PC-3 (cell line): Measurements from ENCODE around the gene NBAS. TPM values are rescaled to one million over a fixed set of nuclear protein-coding genes. Genes with fewer than 3 reads are reported as not detected.

Experiments used
- ATAC-seq: fragments of 200-7000 bp; cut with Tn5 transposase; 2 replicates; pipeline ENCODE4 v1.9.1; 2020; ENCODE audit warnings: mild to moderate bottlenecking, moderate library complexity
- BruUV-seq: library from RNA; stranded (reverse); fragments of 400-500 nt; replicated peaks from 2 replicates; lab custom pipeline; 2021; lab: Mats Ljungman, UMichigan
- CTCF ChIA-PET: fragments of 300-600 bp; sonication (Branson Sonifier 250); formaldehyde crosslinking; loops from one replicate; lab custom pipeline; 2022; ENCODE audit warnings: antibody characterized with exemption; lab: Charles Lee
- POLR2A ChIA-PET: fragments of 300-600 bp; sonication (Branson Sonifier 250); formaldehyde crosslinking; loops from one replicate; lab custom pipeline; 2022; ENCODE audit warnings: antibody characterized with exemption; ENCODE audit not compliant: unreplicated experiment; lab: Charles Lee
- DNase-seq: peaks from one replicate; pipeline ENCODE4 v3.0.0-alpha.2; 2015
- H2AFZ ChIP-seq: fragments of 300-600 bp; sonication (generic); 2 replicates; pipeline ENCODE4 v1.6.0; 2016; ENCODE audit warnings: antibody characterized with exemption, low read length
- H3F3A ChIP-seq: fragments of 300-600 bp; sonication (generic); one replicate; pipeline ENCODE4 v1.6.0; 2017; ENCODE audit warnings: antibody characterized with exemption, low read length, control low read depth, mild to moderate bottlenecking; ENCODE audit not compliant: unreplicated experiment
- H3K27ac ChIP-seq: fragments of 300-600 bp; sonication (generic); 2 replicates; pipeline ENCODE4 v1.5.1; 2016; ENCODE audit warnings: mild to moderate bottlenecking, low read length
- H3K27me3 ChIP-seq: fragments of 300-600 bp; sonication (generic); 2 replicates; pipeline ENCODE4 v1.6.1; 2016; ENCODE audit warnings: low read length, mixed read lengths
- H3K36me3 ChIP-seq: fragments of 300-600 bp; sonication (generic); 2 replicates; pipeline ENCODE4 v1.6.1; 2016; ENCODE audit warnings: low read depth, mixed run types, low read length, mixed read lengths
- H3K4me1 ChIP-seq: fragments of 300-600 bp; sonication (generic); 2 replicates; pipeline ENCODE4 v1.5.1; 2016; ENCODE audit warnings: low read length; ENCODE audit not compliant: insufficient read depth
- H3K4me2 ChIP-seq: fragments of 300-600 bp; sonication (generic); 2 replicates; pipeline ENCODE4 v1.6.0; 2016; ENCODE audit warnings: low read length
- H3K4me3 ChIP-seq: fragments of 300-600 bp; sonication (generic); 2 replicates; pipeline ENCODE4 v1.5.1; 2016; ENCODE audit warnings: mild to moderate bottlenecking, low read length, mixed read lengths
- H3K79me2 ChIP-seq: fragments of 300-600 bp; sonication (generic); 2 replicates; pipeline ENCODE4 v1.6.1; 2017; ENCODE audit warnings: low read length, mixed read lengths
- H3K9ac ChIP-seq: fragments of 300-600 bp; sonication (generic); 2 replicates; pipeline ENCODE4 v1.6.0; 2016; ENCODE audit warnings: mild to moderate bottlenecking, low read length
- H3K9me2 ChIP-seq: fragments of 300-600 bp; sonication (generic); replicated peaks from 2 replicates; pipeline ENCODE4 v1.6.1; 2016; ENCODE audit warnings: mixed run types, low read length, mixed read lengths
- H3K9me3 ChIP-seq: fragments of 300-600 bp; sonication (generic); 2 replicates; pipeline ENCODE4 v1.6.1; 2016; ENCODE audit warnings: low read length, mixed read lengths
- H4K20me1 ChIP-seq: fragments of 300-600 bp; sonication (generic); 2 replicates; pipeline ENCODE4 v1.6.1; 2016; ENCODE audit warnings: low read length, mixed read lengths
- EZH2 ChIP-seq: fragments of 300-600 bp; sonication (generic); IDR thresholded peaks from one replicate; pipeline ENCODE4 v1.6.1; 2017; ENCODE audit warnings: antibody characterized with exemption, mild to moderate bottlenecking, low read length; ENCODE audit not compliant: unreplicated experiment
- EZH2phosphoT487 ChIP-seq: fragments of 300-600 bp; sonication (generic); IDR thresholded peaks from 2 replicates; pipeline ENCODE4 v1.6.1; 2018; ENCODE audit warnings: mild to moderate bottlenecking, antibody characterized with exemption, low read length, borderline replicate concordance
- intact Hi-C: fragments of 100-400 bp; cut with micrococcal nuclease; formaldehyde crosslinking; loops from 2 replicates; pipeline ENCODE4 v1.9.0; 2023
- total RNA-seq: library from RNA; depleted of rRNA; stranded (reverse); fragments of >200 nt; gene quantifications from 2 replicates; pipeline ENCODE4 v1.2.3, GENCODE V29; 2014
- TF ChIP-seq, protein P1 (sequence below): fragments of 300-600 bp; sonication (generic); conservative IDR thresholded peaks from 2 replicates; pipeline ENCODE4 v1.5.1; 2017; ENCODE audit warnings: antibody characterized with exemption, low read depth, mild to moderate bottlenecking, low read length

The NBAS gene
- total RNA-seq, 1 experiment from 2014 or later: 37.2 TPM

DNA sequence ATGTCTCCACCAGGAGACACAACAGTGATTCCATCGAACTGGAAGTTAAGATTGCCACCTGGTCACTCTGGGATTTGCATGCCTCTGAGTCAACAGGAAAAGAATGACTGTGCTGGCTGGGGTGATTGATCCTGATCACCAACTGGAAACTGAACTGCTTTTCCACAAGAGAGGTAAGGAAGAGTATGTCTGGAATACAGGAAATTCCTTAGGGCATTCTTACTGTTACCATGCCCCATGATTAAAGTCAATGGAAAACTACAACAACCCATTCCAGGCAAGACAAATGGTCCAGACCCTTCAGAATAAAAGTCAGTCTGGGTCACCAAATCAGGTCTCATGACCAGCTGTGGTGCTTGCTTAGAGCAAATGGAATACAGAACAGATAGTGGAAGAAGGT, 18.5 kb upstream of the NBAS start:
- DNase-seq (peak; percentile 41), ATAC-seq (0 out of 2 replicates have a peak, but pooled peaks have one; percentile 22)
- H3K9ac ChIP-seq: no peak overlapping the region
- intact Hi-C loops: loop anchor here (5.0 to 10.0 kb wide), 4 partner anchors 415 to 1152 kb away; no protein-coding TSS in a partner anchor
- ChIA-PET POLR2A (no interaction called here), CTCF (interaction anchor here (0.6 kb wide), 1 partner anchor 951 kb away, joined by 5 read pairs; no protein-coding TSS in a partner anchor)
- no peak overlapping the region for H3K4me3 ChIP-seq
- TF ChIP-seq, protein P1, sequence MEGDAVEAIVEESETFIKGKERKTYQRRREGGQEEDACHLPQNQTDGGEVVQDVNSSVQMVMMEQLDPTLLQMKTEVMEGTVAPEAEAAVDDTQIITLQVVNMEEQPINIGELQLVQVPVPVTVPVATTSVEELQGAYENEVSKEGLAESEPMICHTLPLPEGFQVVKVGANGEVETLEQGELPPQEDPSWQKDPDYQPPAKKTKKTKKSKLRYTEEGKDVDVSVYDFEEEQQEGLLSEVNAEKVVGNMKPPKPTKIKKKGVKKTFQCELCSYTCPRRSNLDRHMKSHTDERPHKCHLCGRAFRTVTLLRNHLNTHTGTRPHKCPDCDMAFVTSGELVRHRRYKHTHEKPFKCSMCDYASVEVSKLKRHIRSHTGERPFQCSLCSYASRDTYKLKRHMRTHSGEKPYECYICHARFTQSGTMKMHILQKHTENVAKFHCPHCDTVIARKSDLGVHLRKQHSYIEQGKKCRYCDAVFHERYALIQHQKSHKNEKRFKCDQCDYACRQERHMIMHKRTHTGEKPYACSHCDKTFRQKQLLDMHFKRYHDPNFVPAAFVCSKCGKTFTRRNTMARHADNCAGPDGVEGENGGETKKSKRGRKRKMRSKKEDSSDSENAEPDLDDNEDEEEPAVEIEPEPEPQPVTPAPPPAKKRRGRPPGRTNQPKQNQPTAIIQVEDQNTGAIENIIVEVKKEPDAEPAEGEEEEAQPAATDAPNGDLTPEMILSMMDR: no peak
- TF ChIP-seq EZH2phosphoT487 (no peak), EZH2 (no peak)
- H3K9me2 ChIP-seq: no peaks in the 10 kb centered on the region
- H3K27ac ChIP-seq: no peak overlapping the region
- H4K20me1 ChIP-seq: no peaks in the 10 kb centered on the region
- H3F3A ChIP-seq: no peaks in the 10 kb centered on the region
- H3K27me3 ChIP-seq: no peaks in the 10 kb centered on the region
- no TSS peak for BruUV-seq
- H3K4me1 ChIP-seq: peaks cover 6% of the 10 kb centered on the region; the same call in 1 of the 2 replicates
- no peaks in the 10 kb centered on the region for H3K36me3 ChIP-seq
- H3K4me2 ChIP-seq: no peak overlapping the region
- H3K79me2 ChIP-seq: no peaks in the 10 kb centered on the region
- no peak overlapping the region for H2AFZ ChIP-seq
- H3K9me3 ChIP-seq: no peaks in the 10 kb centered on the region

DNA sequence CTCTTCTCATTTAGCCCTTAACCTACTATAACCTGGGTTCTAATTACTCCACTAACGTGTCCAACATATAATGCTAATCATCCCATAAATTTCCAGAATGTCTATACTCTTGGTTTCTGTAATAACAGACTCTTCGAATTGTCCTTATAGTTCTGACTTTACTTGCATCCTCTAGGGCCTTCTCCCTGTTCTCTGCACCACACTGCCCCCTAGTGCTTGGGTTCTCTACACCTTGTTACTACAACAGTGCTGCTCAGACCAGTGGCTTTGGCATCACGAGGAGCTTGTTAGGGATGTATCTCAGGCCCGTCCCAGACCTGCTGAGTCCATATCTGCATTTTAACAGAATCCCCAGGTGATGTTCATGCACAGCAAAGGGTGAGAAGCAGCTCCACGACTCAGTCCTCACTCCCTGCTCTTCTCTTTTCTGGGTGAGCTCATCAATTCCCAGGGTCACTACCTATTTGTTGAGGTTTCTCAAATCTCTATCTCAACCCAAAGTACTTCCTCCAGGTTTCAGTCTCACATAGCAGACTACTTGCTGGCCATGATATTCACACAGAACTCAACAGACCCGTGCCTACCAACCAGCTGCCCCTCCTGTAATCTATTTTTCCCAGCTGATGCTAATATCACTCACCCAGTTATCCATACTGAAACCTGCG, 16.1 kb upstream of the NBAS start:
- TF ChIP-seq EZH2: no peak
- no peak for TF ChIP-seq EZH2phosphoT487
- TF ChIP-seq, protein P1: peak; percentile 92
- H3K4me1 ChIP-seq: peaks cover 6% of the 10 kb centered on the region; the same call in 1 of the 2 replicates
- no peaks in the 10 kb centered on the region for H3K27me3 ChIP-seq
- no peak overlapping the region for H3K4me2 ChIP-seq
- no peaks in the 10 kb centered on the region for H3K79me2 ChIP-seq
- DNase-seq (peak; percentile 89), ATAC-seq (peak; percentile 97)
- 0 out of 2 replicates have a peak overlapping the region, but pooled peaks have one; percentile 31 for H2AFZ ChIP-seq
- POLR2A ChIA-PET: interaction anchor here (0.6 kb wide), 1 partner anchor 80 kb away, joined by 6 read pairs; no protein-coding TSS in a partner anchor
- no peaks in the 10 kb centered on the region for H4K20me1 ChIP-seq
- H3K9me3 ChIP-seq: no peaks in the 10 kb centered on the region
- H3K4me3 ChIP-seq: no peak overlapping the region
- BruUV-seq: no TSS peak
- CTCF ChIA-PET: interaction anchor here (0.5 to 0.8 kb wide), 8 partner anchors 11 to 943 kb away, joined by 3 to 14 read pairs (median 3); partner anchors contain the start of gene NBAS
- no peak overlapping the region for H3K9ac ChIP-seq
- no peaks in the 10 kb centered on the region for H3K36me3 ChIP-seq
- no peaks in the 10 kb centered on the region for H3K9me2 ChIP-seq
- intact Hi-C loops: loop anchor here (1.0 to 10.0 kb wide), 5 partner anchors 146 to 1150 kb away; no protein-coding TSS in a partner anchor
- H3F3A ChIP-seq: no peaks in the 10 kb centered on the region
- no peak overlapping the region for H3K27ac ChIP-seq
